ENCODE results near the gene SYT17.

The SYT17 gene

DNA sequence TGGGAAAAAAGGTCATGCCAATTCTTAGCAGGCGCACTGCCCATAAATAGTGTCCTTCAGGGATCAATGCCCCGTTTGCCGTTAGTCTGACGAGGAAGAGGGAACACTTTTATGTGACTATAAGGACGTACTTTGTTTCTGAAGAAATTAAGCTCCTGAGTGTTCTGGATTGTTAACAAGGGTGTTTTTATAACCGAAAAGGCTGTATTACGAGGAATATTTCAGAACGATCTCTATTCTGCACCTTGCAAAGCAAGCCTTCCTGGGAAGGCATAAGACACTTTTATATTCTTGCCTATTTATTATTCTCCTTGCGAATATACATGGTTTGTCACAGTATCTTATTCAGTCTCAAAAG lies 24.5 kb upstream of the SYT17 start:
- no peaks in the 10 kb centered on the region for H3K27me3 ChIP-seq (ENCODE audit: control insufficient read depth, insufficient read depth, low read length)
- no peak overlapping the region for H3K4me3 ChIP-seq (ENCODE audit: low read length)

DNA sequence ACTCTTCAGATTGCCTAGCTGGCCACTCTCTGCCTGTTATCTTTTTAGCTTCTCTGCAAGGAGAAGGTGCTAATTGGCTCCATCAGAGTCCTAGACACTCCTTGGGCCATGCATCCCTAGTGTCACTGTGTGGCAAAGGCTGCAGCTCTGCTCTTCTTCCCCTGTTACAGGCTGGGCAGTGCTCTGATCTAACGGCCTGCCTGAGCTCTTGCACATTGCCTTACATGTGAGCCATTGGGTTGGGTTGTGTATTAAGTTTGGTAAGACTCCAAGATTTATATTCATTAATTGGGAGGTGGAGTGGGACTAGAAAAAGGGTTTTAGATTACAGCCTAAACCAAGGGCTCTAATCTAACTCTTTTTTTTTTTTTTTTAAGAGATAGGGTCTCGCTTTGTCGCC lies 23.0 kb upstream of the SYT17 start:
- no peaks in the 10 kb centered on the region for H3K9me3 ChIP-seq (ENCODE audit: control insufficient read depth, low read depth, low read length)
- no peaks in the 10 kb centered on the region for H3K4me1 ChIP-seq (ENCODE audit: control insufficient read depth, low read depth, low read length)
- H3K9ac ChIP-seq (ENCODE audit: low read length), result no peak overlapping the region
- no peak overlapping the region for H3K4me3 ChIP-seq (ENCODE audit: low read length)
- H3K36me3 ChIP-seq (ENCODE audit: control insufficient read depth, low read depth, low read length), result no peaks in the 10 kb centered on the region
- no peaks in the 10 kb centered on the region for H3K27me3 ChIP-seq (ENCODE audit: control insufficient read depth, insufficient read depth, low read length)
- no peak overlapping the region for H3K27ac ChIP-seq (ENCODE audit: low read length)

More for the DNA sequence above, 24.5 kb upstream of the SYT17 start:
- H3K4me1 ChIP-seq (ENCODE audit: control insufficient read depth, low read depth, low read length), result no peaks in the 10 kb centered on the region
- no peak overlapping the region for H3K9ac ChIP-seq (ENCODE audit: low read length)
- H3K9me3 ChIP-seq (ENCODE audit: control insufficient read depth, low read depth, low read length), result no peaks in the 10 kb centered on the region
- no peak overlapping the region for H3K27ac ChIP-seq (ENCODE audit: low read length)
- no peaks in the 10 kb centered on the region for H3K36me3 ChIP-seq (ENCODE audit: control insufficient read depth, low read depth, low read length)

DNA sequence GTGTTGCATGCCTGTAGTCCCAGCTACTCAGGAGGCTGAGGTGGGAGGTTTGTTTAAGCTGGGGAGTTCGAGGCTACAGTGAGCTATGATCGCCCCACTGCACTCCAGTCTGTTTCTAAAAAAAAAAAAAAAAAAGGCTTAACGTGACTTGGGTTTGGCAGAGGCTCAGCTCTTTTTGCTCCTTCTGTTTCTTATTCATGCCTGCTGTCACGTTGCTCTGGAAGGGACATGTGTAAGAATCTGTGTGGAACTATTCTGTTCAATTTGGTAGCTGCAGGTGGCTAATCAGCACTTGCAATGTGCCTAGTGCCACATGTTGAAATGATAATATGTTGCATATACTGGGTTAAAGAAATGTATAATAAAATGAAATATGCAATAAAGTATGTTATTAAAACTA lies 20.9 kb upstream of the SYT17 start:
- Histone ChIP-seq H3K36me3 (ENCODE audit: control insufficient read depth, low read depth, low read length) (no peaks in the 10 kb centered on the region), H3K9ac (ENCODE audit: low read length) (no peak overlapping the region), H3K4me1 (ENCODE audit: control insufficient read depth, low read depth, low read length) (no peaks in the 10 kb centered on the region), H3K9me3 (ENCODE audit: control insufficient read depth, low read depth, low read length) (no peaks in the 10 kb centered on the region), H3K27ac (ENCODE audit: low read length) (no peak overlapping the region), H3K27me3 (ENCODE audit: control insufficient read depth, insufficient read depth, low read length) (no peaks in the 10 kb centered on the region), H3K4me3 (ENCODE audit: low read length) (no peak overlapping the region)

DNA sequence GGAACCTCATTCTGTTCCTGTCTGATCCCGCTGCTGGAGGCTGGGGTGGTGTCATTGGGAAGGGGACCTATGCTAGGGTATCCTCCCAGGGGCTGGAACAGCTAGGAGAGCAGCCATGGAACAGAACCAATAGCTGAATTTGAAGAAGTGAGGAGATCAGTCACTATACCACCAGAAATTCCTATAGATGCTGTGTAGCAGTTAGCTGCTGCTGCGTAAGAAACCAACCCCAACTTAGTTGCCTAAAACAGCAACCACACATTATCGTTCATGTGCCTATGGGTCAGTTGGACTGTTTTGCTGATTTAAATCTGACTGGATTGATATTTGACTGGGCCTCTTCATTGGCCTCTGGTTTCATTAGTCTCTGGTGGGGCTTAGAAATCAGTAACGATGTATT lies 20.4 kb upstream of the SYT17 start:
- Histone ChIP-seq H3K4me1 (ENCODE audit: control insufficient read depth, low read depth, low read length) (no peaks in the 10 kb centered on the region), H3K36me3 (ENCODE audit: control insufficient read depth, low read depth, low read length) (no peaks in the 10 kb centered on the region), H3K27ac (ENCODE audit: low read length) (no peak overlapping the region), H3K9me3 (ENCODE audit: control insufficient read depth, low read depth, low read length) (no peaks in the 10 kb centered on the region), H3K27me3 (ENCODE audit: control insufficient read depth, insufficient read depth, low read length) (no peaks in the 10 kb centered on the region), H3K9ac (ENCODE audit: low read length) (no peak overlapping the region), H3K4me3 (ENCODE audit: low read length) (no peak overlapping the region)

DNA sequence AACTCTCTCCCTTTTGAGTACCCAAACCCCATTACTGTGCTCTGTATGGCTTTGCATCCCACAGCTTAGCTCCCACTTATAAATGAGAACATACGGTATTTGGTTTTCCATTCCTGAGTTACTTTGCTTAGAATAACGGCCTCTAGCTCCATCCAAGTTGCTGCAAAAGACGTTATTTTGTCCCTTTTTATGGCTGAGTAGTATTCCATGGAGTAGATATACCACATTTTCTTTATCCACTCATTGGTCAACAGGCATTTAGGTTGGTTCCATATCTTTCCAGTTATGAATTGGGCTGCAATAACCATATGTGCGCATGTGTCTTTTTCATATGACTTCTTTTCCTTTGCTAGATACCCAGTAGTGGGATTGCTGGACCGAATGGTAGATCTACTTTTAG lies 19.9 kb upstream of the SYT17 start:
- H3K27me3 ChIP-seq (ENCODE audit: control insufficient read depth, insufficient read depth, low read length), result no peaks in the 10 kb centered on the region
- no peak overlapping the region for H3K4me3 ChIP-seq (ENCODE audit: low read length)
- H3K4me1 ChIP-seq (ENCODE audit: control insufficient read depth, low read depth, low read length), result no peaks in the 10 kb centered on the region
- H3K9ac ChIP-seq (ENCODE audit: low read length), result no peak overlapping the region
- H3K27ac ChIP-seq (ENCODE audit: low read length), result no peak overlapping the region
- H3K36me3 ChIP-seq (ENCODE audit: control insufficient read depth, low read depth, low read length), result no peaks in the 10 kb centered on the region
- H3K9me3 ChIP-seq (ENCODE audit: control insufficient read depth, low read depth, low read length), result no peaks in the 10 kb centered on the region

DNA sequence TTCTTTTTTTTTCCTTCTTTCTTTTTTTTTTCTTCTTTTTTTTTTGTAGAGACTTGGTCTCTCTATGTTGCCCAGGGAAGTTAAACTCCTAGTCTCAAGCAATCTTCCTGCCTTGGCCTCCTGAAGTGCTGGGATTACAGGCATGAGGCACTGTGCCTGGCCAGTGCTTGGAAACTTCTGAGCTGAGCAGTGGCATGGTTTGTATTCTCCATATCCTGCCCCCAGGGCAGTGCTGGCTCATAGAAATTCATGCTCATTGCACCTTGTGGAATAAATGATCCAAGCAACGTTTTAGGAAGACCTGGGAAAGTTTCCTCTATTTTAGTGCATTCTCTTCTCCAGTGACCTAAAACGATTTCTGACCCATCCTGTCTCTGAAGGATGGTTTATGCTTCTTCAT lies 16.7 kb upstream of the SYT17 start:
- Histone ChIP-seq H3K27me3 (ENCODE audit: control insufficient read depth, insufficient read depth, low read length) (no peaks in the 10 kb centered on the region), H3K4me3 (ENCODE audit: low read length) (no peak overlapping the region), H3K27ac (ENCODE audit: low read length) (no peak overlapping the region), H3K9me3 (ENCODE audit: control insufficient read depth, low read depth, low read length) (no peaks in the 10 kb centered on the region), H3K36me3 (ENCODE audit: control insufficient read depth, low read depth, low read length) (no peaks in the 10 kb centered on the region), H3K9ac (ENCODE audit: low read length) (no peak overlapping the region), H3K4me1 (ENCODE audit: control insufficient read depth, low read depth, low read length) (no peaks in the 10 kb centered on the region)

DNA sequence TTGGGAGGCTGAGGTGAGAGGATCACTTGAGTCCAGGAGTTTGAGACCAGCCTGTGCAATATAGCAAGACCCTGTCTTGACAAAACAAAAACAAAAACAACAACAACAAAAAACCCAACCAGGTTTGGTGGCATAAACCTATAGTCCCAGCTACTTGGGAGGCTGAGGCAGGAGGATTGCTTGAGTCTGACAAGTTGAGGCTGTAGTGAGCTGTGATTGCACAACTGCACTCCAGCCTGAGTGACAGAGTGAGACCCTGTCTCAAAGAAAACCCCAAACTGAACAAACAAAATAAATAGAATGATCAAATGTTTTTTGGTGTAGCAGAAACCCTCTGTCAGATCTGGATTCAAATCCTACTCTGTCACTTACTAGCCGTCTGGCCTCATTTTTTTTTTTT lies 16.0 kb upstream of the SYT17 start:
- Histone ChIP-seq H3K27ac (ENCODE audit: low read length) (no peak overlapping the region), H3K9ac (ENCODE audit: low read length) (no peak overlapping the region), H3K36me3 (ENCODE audit: control insufficient read depth, low read depth, low read length) (no peaks in the 10 kb centered on the region), H3K4me1 (ENCODE audit: control insufficient read depth, low read depth, low read length) (no peaks in the 10 kb centered on the region), H3K27me3 (ENCODE audit: control insufficient read depth, insufficient read depth, low read length) (no peaks in the 10 kb centered on the region), H3K4me3 (ENCODE audit: low read length) (no peak overlapping the region), H3K9me3 (ENCODE audit: control insufficient read depth, low read depth, low read length) (no peaks in the 10 kb centered on the region)

DNA sequence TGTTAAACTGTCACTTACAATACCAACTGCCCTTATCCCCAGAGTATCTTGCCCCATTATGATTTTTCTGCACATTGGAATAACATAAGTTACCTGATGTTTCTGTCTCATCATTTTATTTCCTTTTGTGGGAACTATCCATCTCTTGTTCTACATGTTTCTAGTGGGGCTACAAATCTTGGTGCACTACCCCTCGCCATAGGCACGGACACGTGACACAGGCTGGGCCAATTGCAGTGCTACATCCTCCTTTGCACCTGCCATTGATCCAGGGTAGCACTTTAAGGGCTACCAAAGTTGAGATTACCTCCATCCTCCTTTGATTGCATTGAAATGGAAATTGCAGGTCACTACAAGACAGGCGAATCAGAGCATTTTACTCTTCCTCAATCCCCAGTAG lies 14.2 kb upstream of the SYT17 start:
- Histone ChIP-seq H3K9me3 (ENCODE audit: control insufficient read depth, low read depth, low read length) (no peaks in the 10 kb centered on the region), H3K4me3 (ENCODE audit: low read length) (no peak overlapping the region), H3K9ac (ENCODE audit: low read length) (no peak overlapping the region), H3K4me1 (ENCODE audit: control insufficient read depth, low read depth, low read length) (no peaks in the 10 kb centered on the region), H3K36me3 (ENCODE audit: control insufficient read depth, low read depth, low read length) (no peaks in the 10 kb centered on the region), H3K27ac (ENCODE audit: low read length) (no peak overlapping the region), H3K27me3 (ENCODE audit: control insufficient read depth, insufficient read depth, low read length) (no peaks in the 10 kb centered on the region)

DNA sequence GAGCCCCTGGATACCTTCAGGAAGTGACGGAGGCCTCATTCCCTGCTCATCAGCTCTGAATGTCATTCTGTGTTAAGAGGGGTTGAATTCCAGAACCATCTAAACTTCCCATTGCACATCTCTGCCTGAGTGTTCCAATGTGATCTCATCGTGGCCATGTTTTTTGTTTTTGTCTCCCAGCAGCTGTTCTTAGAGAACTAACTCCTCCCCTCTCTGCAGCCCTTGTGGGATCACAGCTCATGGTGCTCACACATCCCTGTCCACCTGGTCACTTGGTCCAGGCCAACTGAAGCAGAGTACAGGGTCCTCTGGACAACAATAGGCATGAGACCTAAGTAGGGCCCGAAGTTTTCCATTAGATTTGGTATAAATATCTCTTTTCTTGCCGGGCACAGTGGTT lies 6.0 kb upstream of the SYT17 start:
- no peaks in the 10 kb centered on the region for H3K9me3 ChIP-seq (ENCODE audit: control insufficient read depth, low read depth, low read length)
- H3K36me3 ChIP-seq (ENCODE audit: control insufficient read depth, low read depth, low read length), result no peaks in the 10 kb centered on the region
- no peaks in the 10 kb centered on the region for H3K4me1 ChIP-seq (ENCODE audit: control insufficient read depth, low read depth, low read length)
- no peak overlapping the region for H3K27ac ChIP-seq (ENCODE audit: low read length)
- no peak overlapping the region for H3K9ac ChIP-seq (ENCODE audit: low read length)
- H3K4me3 ChIP-seq (ENCODE audit: low read length), result no peak overlapping the region
- H3K27me3 ChIP-seq (ENCODE audit: control insufficient read depth, insufficient read depth, low read length), result no peaks in the 10 kb centered on the region

DNA sequence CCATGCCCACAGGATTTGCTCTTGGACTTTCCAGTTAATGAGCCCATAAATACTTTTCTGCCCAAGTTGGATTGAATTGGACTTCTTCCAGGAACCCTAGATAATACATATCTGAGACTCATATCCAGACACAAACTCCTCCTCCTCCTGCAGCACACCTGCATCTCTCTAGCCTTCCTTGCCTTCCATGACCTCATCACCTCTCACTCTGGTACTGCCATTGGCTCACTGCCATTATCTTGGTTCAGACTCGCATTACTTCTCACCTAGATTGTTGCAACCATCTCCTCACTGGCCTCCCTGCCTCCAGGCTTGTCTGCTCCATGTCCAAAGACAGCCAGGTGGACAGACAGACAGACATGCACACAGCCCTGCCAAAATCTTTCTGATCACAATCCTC lies 4.8 kb upstream of the SYT17 start:
- Histone ChIP-seq H3K9ac (ENCODE audit: low read length) (no peak overlapping the region), H3K36me3 (ENCODE audit: control insufficient read depth, low read depth, low read length) (no peaks in the 10 kb centered on the region), H3K9me3 (ENCODE audit: control insufficient read depth, low read depth, low read length) (no peaks in the 10 kb centered on the region), H3K27ac (ENCODE audit: low read length) (no peak overlapping the region), H3K4me1 (ENCODE audit: control insufficient read depth, low read depth, low read length) (no peaks in the 10 kb centered on the region), H3K27me3 (ENCODE audit: control insufficient read depth, insufficient read depth, low read length) (no peaks in the 10 kb centered on the region), H3K4me3 (ENCODE audit: low read length) (no peak overlapping the region)

DNA sequence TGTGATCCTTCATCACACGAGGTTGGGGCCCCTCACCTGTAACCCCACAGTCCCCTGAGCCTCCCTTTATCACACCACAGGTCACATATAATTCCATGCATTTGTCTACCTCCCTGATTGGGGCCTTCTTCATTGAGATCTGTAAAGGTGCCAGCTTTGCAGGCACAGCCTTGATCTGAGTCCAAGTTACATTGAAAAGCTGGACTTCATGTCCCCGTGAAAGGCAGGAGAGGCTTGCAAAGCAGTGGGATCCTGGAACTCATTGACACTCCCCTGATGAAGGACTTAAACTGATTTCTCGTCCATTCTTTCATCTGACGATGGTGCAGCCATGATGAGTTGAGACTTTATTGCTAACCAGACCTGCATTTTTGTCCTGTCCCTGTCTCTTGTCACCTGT lies 3.8 kb upstream of the SYT17 start:
- Histone ChIP-seq H3K4me1 (ENCODE audit: control insufficient read depth, low read depth, low read length) (no peaks in the 10 kb centered on the region), H3K4me3 (ENCODE audit: low read length) (no peak overlapping the region)

DNA sequence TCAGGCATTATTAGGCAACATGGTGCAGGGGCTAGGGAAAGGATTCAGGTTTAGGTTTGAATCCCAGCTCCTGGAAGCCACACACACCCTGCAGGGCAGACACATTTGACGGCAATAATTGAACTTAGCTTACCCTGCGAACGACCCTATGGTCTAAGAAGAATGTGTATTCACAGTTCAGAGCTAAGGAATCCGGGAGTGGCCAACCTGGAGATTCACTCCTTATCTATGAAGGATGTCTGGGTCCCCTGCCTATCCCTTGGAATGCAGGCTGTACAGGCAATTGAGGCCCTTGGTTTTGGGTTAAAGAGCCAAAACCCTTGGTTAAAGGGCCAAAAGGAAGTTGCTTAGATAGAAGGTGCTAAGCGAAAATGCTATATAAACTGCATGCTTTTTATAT lies 2.9 kb upstream of the SYT17 start:
- Histone ChIP-seq H3K36me3 (ENCODE audit: control insufficient read depth, low read depth, low read length) (no peaks in the 10 kb centered on the region), H3K9ac (ENCODE audit: low read length) (no peak overlapping the region), H3K27ac (ENCODE audit: low read length) (no peak overlapping the region)

More for the DNA sequence above, 3.8 kb upstream of the SYT17 start:
- no peaks in the 10 kb centered on the region for H3K9me3 ChIP-seq (ENCODE audit: control insufficient read depth, low read depth, low read length)
- H3K27ac ChIP-seq (ENCODE audit: low read length), result no peak overlapping the region
- H3K9ac ChIP-seq (ENCODE audit: low read length), result no peak overlapping the region
- no peaks in the 10 kb centered on the region for H3K36me3 ChIP-seq (ENCODE audit: control insufficient read depth, low read depth, low read length)
- H3K27me3 ChIP-seq (ENCODE audit: control insufficient read depth, insufficient read depth, low read length), result peaks cover 10% of the 10 kb centered on the region

DNA sequence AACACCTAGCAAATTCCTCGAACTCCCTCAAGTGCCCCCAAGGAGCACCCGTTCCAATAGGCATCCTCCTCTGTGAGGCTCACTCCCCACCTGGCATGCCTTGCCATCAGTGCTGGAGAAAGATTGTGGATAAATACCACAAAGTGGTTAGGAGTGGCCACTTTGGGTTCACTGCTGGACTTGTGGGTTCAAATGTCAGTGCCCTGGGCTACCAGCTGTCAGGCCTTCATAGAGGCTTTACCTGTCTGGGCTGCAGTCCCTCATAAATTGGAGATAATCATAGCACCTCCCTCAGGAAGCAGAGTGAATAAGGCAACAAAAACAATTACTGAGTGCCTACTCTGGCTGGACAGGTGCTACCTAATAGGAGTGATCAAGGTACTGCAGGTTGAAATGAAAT lies 1.5 kb upstream of the SYT17 start:
- H3K9me3 ChIP-seq (ENCODE audit: control insufficient read depth, low read depth, low read length), result no peaks in the 10 kb centered on the region
- no peak overlapping the region for H3K27ac ChIP-seq (ENCODE audit: low read length)
- no peak overlapping the region for H3K9ac ChIP-seq (ENCODE audit: low read length)
- H3K27me3 ChIP-seq (ENCODE audit: control insufficient read depth, insufficient read depth, low read length), result peaks cover 26% of the 10 kb centered on the region
- no peaks in the 10 kb centered on the region for H3K4me1 ChIP-seq (ENCODE audit: control insufficient read depth, low read depth, low read length)
- H3K36me3 ChIP-seq (ENCODE audit: control insufficient read depth, low read depth, low read length), result no peaks in the 10 kb centered on the region
- H3K4me3 ChIP-seq (ENCODE audit: low read length), result no peak overlapping the region

More for the DNA sequence above, 2.9 kb upstream of the SYT17 start:
- Histone ChIP-seq H3K4me1 (ENCODE audit: control insufficient read depth, low read depth, low read length) (no peaks in the 10 kb centered on the region), H3K9me3 (ENCODE audit: control insufficient read depth, low read depth, low read length) (no peaks in the 10 kb centered on the region), H3K27me3 (ENCODE audit: control insufficient read depth, insufficient read depth, low read length) (peaks cover 19% of the 10 kb centered on the region), H3K4me3 (ENCODE audit: low read length) (no peak overlapping the region)
